Right renal pelvis (tissue), 4 donors: Measurements from ENCODE around the gene SPRR2F. TPM values are rescaled to one million over a fixed set of nuclear protein-coding genes. Genes with fewer than 3 reads are reported as not detected.

ENCODE experiments used
- DNase-seq, 4 donors: peaks; one replicate each; pipeline ENCODE4 v3.0.0-alpha.2; 2013; ENCODE audit warnings: low read depth in 4 of 4, low spot score in 3 of 4, missing footprints in 1 of 4
- polyA plus RNA-seq, 4 donors: library from polyadenylated mRNA; unstranded; fragments of 120-200 nt; gene quantifications; one replicate each; pipeline ENCODE4 v1.2.1, GENCODE V29; 2013; ENCODE audit not compliant: insufficient read length in 4 of 4

Gene SPRR2F
- polyA plus RNA-seq, 4 donors, result not detected

DNA sequence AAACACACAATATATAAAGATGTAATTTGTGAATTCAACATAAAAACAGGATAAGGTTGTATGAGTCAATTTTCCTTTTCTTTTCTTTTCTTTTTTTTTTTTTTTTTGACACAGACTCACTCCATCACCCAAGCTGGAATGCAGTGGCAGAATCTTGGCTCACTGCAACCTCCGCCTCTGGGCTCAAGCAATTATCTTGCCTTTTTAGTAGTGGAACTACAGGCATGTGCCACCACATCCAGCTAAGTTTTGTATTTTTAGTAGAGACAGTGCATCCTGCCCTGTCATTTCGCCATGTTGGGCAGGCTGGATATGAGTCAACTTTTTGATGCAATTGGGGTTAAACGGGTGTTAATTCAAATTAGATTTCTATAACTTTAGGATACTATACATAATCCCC, 31.6 kb downstream of the SPRR2F start:
- DNase-seq, result no peak

DNA sequence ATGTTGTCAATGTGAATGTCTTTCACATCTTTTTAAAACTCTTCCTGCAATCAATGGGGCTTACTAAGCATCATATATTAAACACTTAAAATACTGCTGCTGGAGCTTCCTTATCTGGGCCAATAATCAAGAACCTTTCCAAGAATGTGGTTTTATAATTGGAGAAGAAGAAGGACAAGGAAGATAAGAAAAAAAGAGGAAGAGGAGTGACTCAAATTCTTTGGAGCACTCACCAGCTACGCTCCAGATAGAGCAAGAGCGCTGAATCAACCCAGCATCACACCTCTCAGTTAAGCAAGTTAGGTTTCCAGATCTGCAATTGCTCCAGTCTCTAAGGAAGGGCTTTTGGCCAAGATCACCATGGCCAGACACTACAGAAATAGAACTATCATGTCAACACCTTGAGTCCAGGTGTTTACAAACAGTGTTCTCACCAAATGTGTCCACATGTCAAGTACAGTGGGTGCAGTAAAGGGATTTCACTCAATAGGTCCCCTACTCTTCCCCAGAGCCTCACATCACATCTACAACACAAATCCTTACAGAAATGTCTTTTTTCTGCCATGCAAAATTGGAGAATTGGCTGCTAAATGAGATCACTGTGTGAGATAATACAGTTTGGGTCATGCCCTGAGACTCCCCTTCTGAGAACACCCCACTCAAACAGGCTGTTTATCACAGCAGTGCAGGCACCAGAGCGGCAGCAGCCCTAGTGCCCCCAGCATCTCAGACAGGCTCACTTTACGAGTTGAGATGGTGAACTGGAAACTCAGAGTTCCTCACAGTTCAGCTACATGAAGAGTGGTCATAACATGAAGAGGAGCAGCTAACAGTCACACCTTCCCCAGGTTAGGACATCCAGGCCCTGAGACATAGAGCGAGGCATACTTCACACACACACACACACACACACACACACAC, 40.2 kb downstream of the SPRR2F start:
- DNase-seq, result no peak

DNA sequence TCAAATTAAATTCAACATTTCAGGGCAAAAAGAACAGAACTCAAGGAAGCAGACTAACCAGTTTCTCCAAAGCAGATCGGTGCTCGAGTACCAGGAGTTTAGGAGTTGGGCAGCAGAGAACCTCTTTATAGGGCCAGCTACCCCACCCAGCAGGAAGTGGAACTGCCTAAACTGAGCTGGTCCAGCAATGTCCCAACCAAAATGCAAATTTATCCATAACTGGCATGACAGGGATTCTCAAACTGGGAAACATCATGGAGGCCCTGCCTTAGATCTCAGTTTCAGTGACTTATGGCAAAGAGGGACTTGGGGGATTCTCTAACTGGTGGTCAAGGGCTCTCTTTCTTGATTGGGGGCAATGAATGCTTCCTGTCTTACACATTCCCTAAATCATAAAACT, 41.8 kb downstream of the SPRR2F start, which contains the start of gene SPRR2B:
Gene SPRR2B, minus strand, starts transcription at position 101 of the 400 bp plus-strand sequence. CDS start 772 bp downstream, outside the sequence.
- DNase-seq, result no peak

DNA sequence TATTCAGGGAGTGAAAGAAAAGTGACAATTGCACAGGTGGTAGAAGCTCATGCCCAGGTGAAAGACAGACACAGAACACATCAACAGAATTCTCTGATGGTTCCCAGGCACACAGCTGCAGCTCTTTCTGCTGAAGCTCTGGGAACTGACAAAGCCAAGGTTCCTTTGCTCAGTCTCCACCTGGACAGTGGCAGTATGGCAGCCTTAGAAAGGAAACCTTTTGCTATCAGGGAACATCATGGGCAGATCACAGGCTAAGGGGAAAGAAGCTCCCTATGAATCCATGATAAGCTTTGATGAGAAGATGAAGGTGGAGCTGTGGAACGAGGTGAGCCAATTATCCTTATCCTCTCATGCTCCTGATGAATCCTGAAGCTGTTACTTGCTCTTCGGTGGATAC, 43.1 kb downstream of the SPRR2F start:
- no peak for DNase-seq

Other genes starting within 250 kb of the SPRR2F start
- not detected for gene SMCP, start 235.2 kb downstream of the SPRR2F start, polyA plus RNA-seq
- under 1 TPM in 3 of 4 donors, not detected in 1; 0.24 to 0.67 (median 0.55) TPM for gene IVL, start 205.0 kb downstream of the SPRR2F start, polyA plus RNA-seq
- not detected for gene SPRR5, start 166.3 kb downstream of the SPRR2F start, polyA plus RNA-seq
- not detected for gene SPRR4, start 142.9 kb downstream of the SPRR2F start, polyA plus RNA-seq
- gene SPRR1A, start 129.4 kb downstream of the SPRR2F start, polyA plus RNA-seq, result under 1 TPM in 1 of 4 donors, not detected in 3; 0.21 TPM
- under 1 TPM in 2 of 4 donors, not detected in 2; 0.18 to 0.49 TPM for gene SPRR3, start 111.8 kb downstream of the SPRR2F start, polyA plus RNA-seq
- gene SPRR1B, start 82.3 kb downstream of the SPRR2F start, polyA plus RNA-seq, result not detected
- not detected for gene SPRR2D, start 72.4 kb downstream of the SPRR2F start, polyA plus RNA-seq
- gene SPRR2A, start 56.0 kb downstream of the SPRR2F start, polyA plus RNA-seq, result under 1 TPM in 1 of 4 donors, not detected in 3; 0.09 TPM
- gene SPRR2B, start 41.9 kb downstream of the SPRR2F start, polyA plus RNA-seq, result under 1 TPM in 1 of 4 donors, not detected in 3; 0.17 TPM
- not detected for gene SPRR2E, start 19.0 kb downstream of the SPRR2F start, polyA plus RNA-seq
- gene SPRR2G, start 37.4 kb upstream of the SPRR2F start, polyA plus RNA-seq, result not detected
- gene LELP1, start 89.9 kb upstream of the SPRR2F start, polyA plus RNA-seq, result not detected
- gene PRR9, start 104.1 kb upstream of the SPRR2F start, polyA plus RNA-seq, result not detected
- not detected for gene LORICRIN, start 146.2 kb upstream of the SPRR2F start, polyA plus RNA-seq
- gene PGLYRP3, start 199.4 kb upstream of the SPRR2F start, polyA plus RNA-seq, result not detected
- gene PGLYRP4, start 235.3 kb upstream of the SPRR2F start, polyA plus RNA-seq, result not detected
- 10 to 100 TPM in 3 of 4 donors, 1 to 10 TPM in 1; 7.8 to 23.3 (median 18.2) TPM for gene S100A9, start 244.3 kb upstream of the SPRR2F start, polyA plus RNA-seq